Raji (cell line): ENCODE measurements around the gene LGR5.

Experiments used
- POLR2A ChIP-seq: IDR thresholded peaks from 2 replicates; pipeline ENCODE4 v1.6.1; 2011; ENCODE audit warnings: low read depth, low read length, control low read depth; ENCODE audit not compliant: insufficient read depth

The LGR5 gene

DNA sequence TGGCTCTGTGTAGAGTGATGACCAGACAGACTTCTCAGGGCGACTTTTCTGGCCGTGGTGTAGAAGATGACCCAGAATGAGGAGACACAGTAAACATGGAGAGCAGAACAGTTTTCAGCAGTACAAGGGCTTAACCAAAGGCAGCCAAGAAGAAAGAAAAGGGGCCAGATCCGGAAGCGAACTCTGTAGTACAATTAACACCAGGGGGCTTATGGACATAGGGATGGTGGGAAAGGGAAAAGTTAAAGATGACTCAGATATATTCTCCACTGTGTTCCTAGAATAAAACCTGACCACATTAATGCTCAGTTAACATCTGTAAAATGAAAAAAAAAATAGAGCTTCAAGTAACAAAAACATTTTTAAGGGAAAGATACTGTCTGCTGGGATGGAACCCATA is 60.2 kb downstream of the LGR5 start:
- no peak for TF ChIP-seq POLR2A

DNA sequence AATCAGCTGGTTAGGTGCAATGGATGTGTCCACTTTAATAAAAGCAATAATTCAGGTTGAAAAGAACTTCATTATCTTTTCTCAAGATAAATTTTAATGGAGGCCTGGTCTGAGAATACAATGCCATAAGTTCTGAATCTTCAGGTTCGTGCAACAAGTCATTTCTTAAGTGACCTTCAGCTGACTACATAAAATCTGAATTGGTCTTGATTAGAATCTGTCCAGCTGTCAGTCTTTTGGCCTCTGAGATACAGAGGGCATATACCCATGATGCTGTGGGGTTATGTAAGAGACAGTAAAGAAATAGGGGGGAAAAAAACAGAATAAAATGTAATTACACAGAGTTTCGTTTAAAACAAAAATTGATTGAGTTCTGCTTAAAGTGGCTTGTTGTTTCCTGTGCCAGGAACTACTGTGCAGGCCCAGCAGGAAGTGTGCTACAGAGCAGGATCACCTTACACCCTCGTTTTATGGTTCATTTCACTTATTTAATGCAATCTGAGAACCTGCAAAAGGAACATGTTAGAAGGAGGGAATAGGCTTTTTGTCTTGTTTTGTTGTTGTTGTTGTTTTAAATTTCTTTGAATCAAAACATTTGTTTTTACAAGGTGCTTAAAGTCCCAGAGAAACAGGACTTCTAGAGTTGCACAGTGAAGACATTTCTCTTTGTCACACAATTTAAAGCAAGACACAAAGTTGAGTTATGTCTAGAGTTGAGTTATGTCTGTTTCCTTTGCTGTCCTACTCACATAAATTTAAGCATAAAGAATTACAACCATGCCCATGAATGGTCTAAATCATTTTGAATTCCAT is 64.2 kb downstream of the LGR5 start:
- TF ChIP-seq POLR2A, result no peak

- TF ChIP-seq POLR2A, result no peak
Observed at GRCh38 chr12:71504476-71504875, 64.9 kb downstream of the LGR5 start.

DNA sequence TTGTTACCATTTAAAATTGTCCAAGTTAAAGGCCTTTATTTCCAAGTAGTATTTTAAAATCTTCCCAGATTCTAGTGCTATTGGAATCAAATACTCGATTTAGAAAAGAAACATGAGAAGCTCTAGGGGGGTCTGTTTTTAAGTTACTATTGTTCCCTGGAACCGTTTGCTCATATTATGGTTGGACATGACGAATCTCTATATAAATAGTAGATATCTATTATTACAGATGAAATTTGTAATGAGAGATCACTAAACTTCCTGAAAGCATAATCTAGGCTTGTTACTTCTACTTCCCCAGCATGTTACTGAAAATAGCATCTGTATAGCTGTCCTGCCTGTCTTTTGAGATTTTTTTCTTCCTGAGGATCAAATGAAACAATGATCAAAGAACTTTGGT is 70.1 kb downstream of the LGR5 start:
- no peak for TF ChIP-seq POLR2A

GRCh38 chr12:71517145-71517846 is 77.7 kb downstream of the LGR5 start:
- TF ChIP-seq POLR2A, result no peak

DNA sequence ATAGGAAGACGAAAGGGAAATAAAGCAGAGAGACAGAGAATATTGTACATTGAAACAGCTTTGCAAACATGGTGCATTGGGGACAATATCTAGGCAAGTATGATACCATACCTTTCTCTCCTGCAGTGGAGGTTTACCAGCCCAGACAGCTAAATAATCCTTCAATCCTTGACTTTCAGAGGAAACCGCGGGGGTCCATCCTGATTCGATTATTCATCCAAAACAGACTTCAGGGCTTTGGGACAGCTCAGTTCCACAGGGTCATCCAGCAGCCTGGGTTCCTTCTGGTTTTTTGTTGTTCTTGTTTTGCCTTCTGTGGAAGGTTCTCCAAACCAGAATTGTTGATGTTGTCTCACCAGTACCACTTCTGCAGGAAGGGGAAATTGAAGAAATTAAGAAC is 81.5 kb downstream of the LGR5 start:
- TF ChIP-seq POLR2A, result no peak

DNA sequence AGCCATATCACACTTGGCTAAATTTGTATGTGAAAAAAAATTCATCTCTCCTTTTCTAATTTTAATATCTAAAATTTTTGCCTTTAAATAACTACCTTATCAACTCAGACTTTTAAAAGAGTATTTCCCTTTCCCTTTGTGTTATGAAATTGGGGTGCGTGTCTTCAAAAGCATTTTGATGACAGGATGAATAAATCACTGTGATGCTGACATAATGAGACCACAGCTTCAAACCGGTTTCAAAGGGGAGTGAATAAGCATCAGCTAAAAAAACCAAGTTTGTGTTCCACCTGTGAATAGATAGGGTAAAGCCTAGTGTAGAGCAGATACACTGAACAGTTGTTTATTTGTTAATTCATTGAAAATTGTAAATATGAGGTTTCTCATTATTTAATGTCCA is 85.0 kb downstream of the LGR5 start:
- TF ChIP-seq POLR2A, result no peak

DNA sequence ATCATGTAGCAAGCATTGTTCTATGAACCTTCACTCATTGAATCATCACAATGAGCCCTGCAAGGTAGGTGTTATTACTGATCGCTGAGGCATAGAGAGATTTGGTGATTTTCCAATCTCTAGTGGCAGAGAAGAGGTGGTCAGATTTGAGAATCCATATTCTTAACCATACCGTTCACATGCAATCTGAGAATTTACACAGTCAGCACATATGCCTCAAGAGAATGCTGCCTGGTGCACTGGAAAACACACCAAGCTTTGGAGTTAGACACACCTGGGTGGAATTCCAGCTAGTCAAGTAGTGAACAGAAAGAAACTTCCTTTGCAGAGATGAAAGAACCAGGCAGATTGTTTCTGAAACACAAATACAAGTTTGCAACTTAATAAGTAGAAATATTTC is 94.1 kb downstream of the LGR5 start:
- TF ChIP-seq POLR2A, result no peak

DNA sequence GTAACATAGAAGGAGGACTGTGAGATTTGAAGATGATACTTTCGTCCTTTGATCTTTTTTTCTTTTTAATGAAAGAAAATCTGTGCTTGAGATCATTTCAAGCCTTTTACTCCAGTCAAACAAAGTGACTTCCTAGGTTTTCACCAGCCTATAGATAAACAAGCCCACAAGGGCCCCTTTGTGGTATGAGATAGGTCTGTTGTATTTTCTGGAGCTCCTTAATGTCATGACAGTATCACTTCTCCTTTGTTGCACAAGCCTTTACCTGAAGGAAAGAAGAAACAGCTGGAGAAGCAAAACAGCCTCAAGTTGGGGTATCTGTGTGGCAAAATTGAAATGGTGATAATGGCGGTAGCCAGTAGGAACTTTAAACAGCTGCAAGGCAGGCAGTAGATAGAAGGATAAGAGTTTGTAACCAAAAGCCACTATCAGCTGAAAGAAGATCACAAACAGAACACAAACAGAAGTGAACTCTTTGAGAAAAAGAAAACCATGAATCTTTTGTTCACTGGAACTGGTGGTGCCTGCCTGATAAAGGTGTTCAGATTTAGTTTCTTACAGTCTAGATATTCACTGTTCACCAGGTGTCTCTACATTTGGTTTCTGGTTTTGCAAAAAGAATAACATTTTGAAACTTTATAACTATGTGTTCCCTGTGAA is 96.8 kb downstream of the LGR5 start:
- no peak for TF ChIP-seq POLR2A

DNA sequence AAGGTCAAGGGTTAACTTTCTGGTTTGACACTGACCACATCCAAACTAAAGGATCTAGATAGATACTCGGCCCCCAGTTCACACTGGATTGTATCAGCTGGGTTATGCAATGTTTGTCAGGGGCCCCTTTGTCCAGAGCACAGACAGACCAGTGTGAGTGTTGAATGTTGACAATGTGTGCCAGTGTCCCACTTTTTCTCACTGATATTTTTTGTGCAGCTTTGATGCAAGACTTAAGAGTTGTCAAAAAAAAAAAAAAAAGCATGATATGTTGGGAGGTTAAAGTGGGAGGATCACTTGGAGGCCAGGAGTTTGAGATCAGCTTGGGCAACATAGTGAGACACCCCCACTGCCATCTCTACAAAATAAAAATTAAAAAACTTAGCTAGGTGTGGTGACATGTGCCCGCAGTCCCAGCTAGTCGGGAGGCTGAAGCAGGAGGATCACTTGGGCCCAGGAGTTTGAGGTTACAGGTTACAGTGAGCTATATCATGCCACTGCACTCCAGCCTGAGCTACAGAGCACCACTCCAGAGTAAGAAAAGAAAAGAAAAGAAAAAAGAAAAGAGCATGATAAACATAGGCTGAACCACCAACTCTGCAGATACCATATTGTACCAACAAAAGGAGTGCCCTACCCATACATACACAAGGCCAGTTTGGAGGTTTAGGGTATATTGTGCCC is 97.5 kb downstream of the LGR5 start:
- no peak for TF ChIP-seq POLR2A

- no peak for TF ChIP-seq POLR2A
Observed at GRCh38 chr12:71538807-71539206, 99.2 kb downstream of the LGR5 start.

- TF ChIP-seq POLR2A, result no peak
Observed at GRCh38 chr12:71541583-71541982, 102.0 kb downstream of the LGR5 start.

DNA sequence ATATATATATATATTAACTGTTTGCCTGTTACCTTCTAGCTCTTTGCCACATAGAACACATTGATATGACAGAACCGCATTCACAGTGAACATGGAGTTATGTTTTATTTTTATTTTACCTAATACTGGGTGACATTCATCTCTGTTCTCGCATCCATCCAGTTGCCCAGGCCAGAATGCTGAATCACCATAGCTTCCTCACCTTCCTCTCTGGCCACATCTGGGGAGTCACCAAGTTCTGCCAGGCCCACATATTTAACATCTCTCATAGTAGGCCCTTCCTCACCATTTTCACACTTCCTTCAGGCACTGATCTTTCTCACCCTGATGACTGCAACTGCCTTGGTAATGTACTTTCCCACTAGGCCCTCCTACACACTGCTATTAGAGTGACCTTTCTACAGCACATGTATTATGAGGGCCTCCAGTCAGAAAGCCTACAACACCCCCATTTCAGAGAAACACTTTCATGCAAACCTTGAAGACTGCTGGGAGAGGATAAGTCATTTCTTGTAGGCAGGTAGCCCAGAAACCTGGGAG is 106.8 kb downstream of the LGR5 start:
- TF ChIP-seq POLR2A, result no peak

GRCh38 chr12:71548893-71549292 is 109.3 kb downstream of the LGR5 start:
- no peak for TF ChIP-seq POLR2A

- no peak for TF ChIP-seq POLR2A
Observed at GRCh38 chr12:71551529-71551928, 111.9 kb downstream of the LGR5 start.
